Dedifferentiated amniotic fluid mesenchymal stem cell (primary cell): Measurements from ENCODE around the gene TMEM267.
"Not testable (repeated sequence)": the region's sequence is repeated elsewhere in the genome, so short reads cannot be mapped to it uniquely, and the experiment has no call there.

Experiments used
- DNase-seq: peaks from one replicate; pipeline ENCODE4 v3.0.0-alpha.2; 2016; ENCODE audit errors: extremely low spot score

TMEM267 gene

GRCh38 chr5:43456556-43456955 lies 27.1 kb downstream of the TMEM267 start:
- DNase-seq, result no peak

GRCh38 chr5:43441575-43441974 lies 42.1 kb downstream of the TMEM267 start:
- DNase-seq, result not testable (repeated sequence)

- no peak for DNase-seq
These were observed 46.5 kb downstream of the TMEM267 start for GRCh38 chr5:43437062-43437660.

GRCh38 chr5:43433382-43433781 lies 50.3 kb downstream of the TMEM267 start:
- DNase-seq, result no peak

- DNase-seq, result peak; percentile 71
These were observed 50.9 kb downstream of the TMEM267 start for GRCh38 chr5:43432486-43433375.

- DNase-seq, result no peak
These were observed 54.0 kb downstream of the TMEM267 start for GRCh38 chr5:43429706-43430105.

- no peak for DNase-seq
These were observed 54.6 kb downstream of the TMEM267 start for GRCh38 chr5:43429016-43429415.

- DNase-seq, result no peak
These were observed 56.4 kb downstream of the TMEM267 start for GRCh38 chr5:43427306-43427705.

GRCh38 chr5:43425983-43426382 lies 57.7 kb downstream of the TMEM267 start:
- peak; percentile 48 for DNase-seq

- not testable (repeated sequence) for DNase-seq
These were observed 60.6 kb downstream of the TMEM267 start for GRCh38 chr5:43423086-43423485.

GRCh38 chr5:43422143-43422542 lies 61.5 kb downstream of the TMEM267 start:
- no peak for DNase-seq

GRCh38 chr5:43421450-43422133 lies 62.1 kb downstream of the TMEM267 start:
- DNase-seq, result no peak

GRCh38 chr5:43420241-43420640 lies 63.4 kb downstream of the TMEM267 start:
- DNase-seq, result no peak

- no peak for DNase-seq
These were observed 65.1 kb downstream of the TMEM267 start for GRCh38 chr5:43418561-43418960.

GRCh38 chr5:43416803-43417394 lies 66.8 kb downstream of the TMEM267 start:
- DNase-seq, result no peak

- DNase-seq, result no peak
These were observed 67.5 kb downstream of the TMEM267 start for GRCh38 chr5:43415935-43416802.

- DNase-seq, result no peak
These were observed 69.7 kb downstream of the TMEM267 start for GRCh38 chr5:43413966-43414365.

GRCh38 chr5:43412644-43413043 lies 71.0 kb downstream of the TMEM267 start:
- no peak for DNase-seq

- DNase-seq, result no peak
These were observed 71.5 kb downstream of the TMEM267 start, which contains the start of gene CCL28 for GRCh38 chr5:43412156-43412555. CCL28 (minus strand) TSS chr5:43412391; CDS start chr5:43412316, 75 bp downstream.

GRCh38 chr5:43411495-43411894 lies 72.2 kb downstream of the TMEM267 start:
- DNase-seq, result no peak

- no peak for DNase-seq
These were observed 73.3 kb downstream of the TMEM267 start for GRCh38 chr5:43410414-43410813.
